A673 (cell line): Measurements from ENCODE around the gene HTR3E. TPM values are rescaled to one million over a fixed set of nuclear protein-coding genes. Genes with fewer than 3 reads are reported as not detected.

Experiments
- BruUV-seq: library from RNA; stranded (reverse); fragments of 400-500 nt; replicated peaks from 2 replicates; lab custom pipeline; 2021; lab: Mats Ljungman, UMichigan
- CTCF ChIA-PET: fragments of 300-600 bp; sonication (Branson Sonifier 250); formaldehyde crosslinking; loops from one replicate; lab custom pipeline; 2022; ENCODE audit warnings: antibody characterized with exemption; lab: Charles Lee
- POLR2A ChIA-PET: fragments of 300-600 bp; sonication (Branson Sonifier 250); formaldehyde crosslinking; loops from one replicate; lab custom pipeline; 2022; ENCODE audit warnings: antibody characterized with exemption; ENCODE audit not compliant: low non-redundant PET; lab: Charles Lee
- DNase-seq: peaks from one replicate; pipeline ENCODE4 v3.0.0-alpha.2; 2015; ENCODE audit warnings: low spot score
- H3K27ac ChIP-seq: fragments of 200-600 bp; sonication (generic); 2 replicates; pipeline ENCODE4 v1.5.1; 2016; ENCODE audit warnings: mixed run types, low read depth, mild to moderate bottlenecking, mixed read lengths, antibody characterized with exemption, low read length; ENCODE audit not compliant: poor library complexity, severe bottlenecking
- H3K27me3 ChIP-seq: fragments of 200-600 bp; sonication (generic); replicated peaks from 2 replicates; pipeline ENCODE4 v1.6.1; 2017; ENCODE audit warnings: mixed run types, low read depth, mild to moderate bottlenecking, mixed read lengths, antibody characterized with exemption, low read length; ENCODE audit not compliant: insufficient read depth, poor library complexity
- H3K36me3 ChIP-seq: fragments of 200-600 bp; sonication (generic); 2 replicates; pipeline ENCODE4 v1.6.1; 2016; ENCODE audit warnings: mixed run types, mild to moderate bottlenecking, mixed read lengths, antibody characterized with exemption, low read length; ENCODE audit not compliant: insufficient read depth, poor library complexity, severe bottlenecking
- H3K4me1 ChIP-seq: fragments of 200-600 bp; sonication (generic); 2 replicates; pipeline ENCODE4 v1.6.1; 2017; ENCODE audit warnings: mixed run types, mild to moderate bottlenecking, mixed read lengths, antibody characterized with exemption, low read length; ENCODE audit not compliant: insufficient read depth, poor library complexity, severe bottlenecking
- H3K4me3 ChIP-seq: fragments of 200-600 bp; sonication (generic); 2 replicates; pipeline ENCODE4 v1.5.1; 2016; ENCODE audit warnings: low read depth, mixed run types, mild to moderate bottlenecking, mixed read lengths, low read length; ENCODE audit not compliant: poor library complexity, severe bottlenecking
- H3K9me3 ChIP-seq: fragments of 200-600 bp; sonication (generic); 2 replicates; pipeline ENCODE4 v1.6.1; 2016; ENCODE audit warnings: mixed run types, low read depth, mild to moderate bottlenecking, mixed read lengths, antibody characterized with exemption, low read length; ENCODE audit not compliant: poor library complexity, severe bottlenecking
- EZH2 ChIP-seq: fragments of 200-600 bp; sonication (generic); IDR thresholded peaks from 2 replicates; pipeline ENCODE4 v1.6.1; 2017; ENCODE audit warnings: borderline replicate concordance, low read depth, mild to moderate bottlenecking, mixed read lengths, antibody characterized with exemption, low read length; ENCODE audit not compliant: poor library complexity, severe bottlenecking
- intact Hi-C: fragments of 100-400 bp; cut with micrococcal nuclease; formaldehyde crosslinking; loops from one replicate; pipeline ENCODE4 v1.10.0; 2022; ENCODE audit not compliant: unreplicated experiment
- total RNA-seq: library from RNA; stranded (reverse); gene quantifications from 2 replicates; pipeline ENCODE4 v1.2.3, GENCODE V29; 2021
- TF ChIP-seq, protein P1 (sequence below): fragments of 300-800, 200-600 bp; sonication (generic); conservative IDR thresholded peaks from 2 replicates; pipeline ENCODE4 v1.5.1; 2017; ENCODE audit warnings: low read depth, mild to moderate bottlenecking, antibody characterized with exemption, low read length, moderate library complexity, mixed read lengths

Gene HTR3E
- total RNA-seq, 1 experiment from 2014 or later = not detected

DNA sequence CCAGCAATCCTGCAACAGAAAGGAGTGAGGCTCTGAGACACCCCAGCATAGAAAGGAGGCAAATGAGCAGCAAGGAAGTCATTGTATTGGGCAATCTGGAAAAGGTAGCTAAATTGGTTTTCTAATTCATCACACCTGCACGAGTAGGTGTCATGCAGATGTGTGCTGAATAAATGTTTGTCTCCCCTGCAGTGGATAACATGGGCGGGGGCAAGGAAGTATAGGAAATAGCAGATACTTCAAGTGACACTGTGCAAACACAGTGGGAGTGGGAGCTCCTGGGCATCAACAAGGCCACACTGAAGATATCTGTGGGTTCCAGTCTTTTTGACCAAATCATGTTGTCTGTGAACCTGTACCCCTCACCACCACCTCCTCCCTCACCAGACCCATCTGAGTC lies 14.4 kb upstream of the HTR3E start:
- BruUV-seq = no TSS peak
- no peak overlapping the region for H3K4me3 ChIP-seq
- H3K27me3 ChIP-seq = no peaks in the 10 kb centered on the region
- ChIA-PET POLR2A (no interaction called here), CTCF (no interaction called here)
- no peak for DNase-seq
- H3K4me1 ChIP-seq = no peaks in the 10 kb centered on the region
- intact Hi-C loops = no loop called here
- TF ChIP-seq EZH2 = no peak
- TF ChIP-seq, protein P1, sequence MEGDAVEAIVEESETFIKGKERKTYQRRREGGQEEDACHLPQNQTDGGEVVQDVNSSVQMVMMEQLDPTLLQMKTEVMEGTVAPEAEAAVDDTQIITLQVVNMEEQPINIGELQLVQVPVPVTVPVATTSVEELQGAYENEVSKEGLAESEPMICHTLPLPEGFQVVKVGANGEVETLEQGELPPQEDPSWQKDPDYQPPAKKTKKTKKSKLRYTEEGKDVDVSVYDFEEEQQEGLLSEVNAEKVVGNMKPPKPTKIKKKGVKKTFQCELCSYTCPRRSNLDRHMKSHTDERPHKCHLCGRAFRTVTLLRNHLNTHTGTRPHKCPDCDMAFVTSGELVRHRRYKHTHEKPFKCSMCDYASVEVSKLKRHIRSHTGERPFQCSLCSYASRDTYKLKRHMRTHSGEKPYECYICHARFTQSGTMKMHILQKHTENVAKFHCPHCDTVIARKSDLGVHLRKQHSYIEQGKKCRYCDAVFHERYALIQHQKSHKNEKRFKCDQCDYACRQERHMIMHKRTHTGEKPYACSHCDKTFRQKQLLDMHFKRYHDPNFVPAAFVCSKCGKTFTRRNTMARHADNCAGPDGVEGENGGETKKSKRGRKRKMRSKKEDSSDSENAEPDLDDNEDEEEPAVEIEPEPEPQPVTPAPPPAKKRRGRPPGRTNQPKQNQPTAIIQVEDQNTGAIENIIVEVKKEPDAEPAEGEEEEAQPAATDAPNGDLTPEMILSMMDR = no peak
- peaks cover 9% of the 10 kb centered on the region for H3K9me3 ChIP-seq
- no peaks in the 10 kb centered on the region for H3K36me3 ChIP-seq
- no peak overlapping the region for H3K27ac ChIP-seq

DNA sequence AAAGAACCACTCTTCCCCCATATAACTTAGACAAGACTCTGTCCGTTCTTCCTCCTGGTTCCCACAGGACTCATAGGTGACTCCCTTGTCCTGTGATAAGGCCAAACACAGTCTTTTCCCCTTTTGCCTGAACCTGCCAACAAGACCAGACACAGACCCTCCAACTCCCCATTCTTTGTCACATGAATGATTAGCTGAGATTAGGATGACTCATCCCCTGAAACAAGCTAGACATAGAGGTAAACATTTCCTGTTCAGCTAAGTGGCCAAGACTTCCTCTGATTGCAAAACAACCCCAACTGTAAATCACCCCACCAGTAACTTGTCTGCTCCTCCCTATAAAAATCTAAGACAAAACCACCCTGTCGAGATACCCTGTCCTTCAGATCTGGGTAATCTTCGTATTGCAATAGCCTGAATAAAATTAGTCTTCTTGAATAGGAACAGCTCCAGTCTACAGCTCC lies 11.4 kb upstream of the HTR3E start:
- Histone ChIP-seq H3K36me3 (no peaks in the 10 kb centered on the region), H3K27ac (peak overlapping the region; percentile 30), H3K4me1 (no peaks in the 10 kb centered on the region), H3K4me3 (no peak overlapping the region), H3K9me3 (peaks cover 9% of the 10 kb centered on the region), H3K27me3 (no peaks in the 10 kb centered on the region)
- peak; percentile 91 for DNase-seq
- no TSS peak for BruUV-seq
- intact Hi-C loops = no loop called here
- ChIA-PET POLR2A (interaction anchor here (0.9 kb wide), 1 partner anchor 175 kb away, joined by 3 read pairs; no protein-coding TSS in a partner anchor), CTCF (no interaction called here)
- TF ChIP-seq EZH2 = no peak
- TF ChIP-seq, protein P1 = no peak

DNA sequence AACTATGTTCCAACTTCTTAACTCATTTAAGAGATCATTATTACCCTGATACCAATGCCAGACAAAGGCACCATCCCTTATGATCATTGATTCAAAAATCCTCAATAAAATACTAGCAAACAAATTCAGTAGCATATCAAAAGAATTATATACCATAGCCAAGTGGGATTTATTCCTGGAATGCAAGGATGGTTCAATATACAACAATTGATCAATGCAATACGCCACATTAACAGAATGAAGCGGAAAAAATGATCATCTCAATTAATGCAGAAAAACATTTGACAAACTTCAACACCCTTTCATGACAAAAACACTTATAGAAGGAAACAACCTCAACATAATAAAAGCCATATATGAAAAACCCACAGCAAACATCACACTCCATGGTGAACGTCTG lies 4.7 kb upstream of the HTR3E start:
- Histone ChIP-seq H3K4me1 (no peaks in the 10 kb centered on the region), H3K36me3 (no peaks in the 10 kb centered on the region), H3K4me3 (no peak overlapping the region), H3K27me3 (no peaks in the 10 kb centered on the region), H3K9me3 (peaks cover 8% of the 10 kb centered on the region), H3K27ac (no peak overlapping the region)
- no TSS peak for BruUV-seq
- ChIA-PET CTCF (no interaction called here), POLR2A (no interaction called here)
- intact Hi-C loops = no loop called here
- TF ChIP-seq, protein P1 = no peak
- TF ChIP-seq EZH2 = no peak
- no peak for DNase-seq
